Rectal smooth muscle tissue (tissue), 1 donor: ENCODE results near the gene TRABD.

Experiments used
- H3K27ac ChIP-seq: one replicate; pipeline ENCODE4 v1.7.0; 2013; ENCODE audit warnings: low read depth, low read length, inconsistent platforms
- H3K27me3 ChIP-seq: one replicate; pipeline ENCODE4 v1.7.0; 2013; ENCODE audit warnings: low read length; ENCODE audit not compliant: control insufficient read depth, insufficient read depth
- H3K36me3 ChIP-seq: one replicate; pipeline ENCODE4 v1.7.0; 2013; ENCODE audit warnings: low read length; ENCODE audit not compliant: control insufficient read depth, insufficient read depth
- H3K4me1 ChIP-seq: one replicate; pipeline ENCODE4 v1.7.0; 2013; ENCODE audit warnings: low read length; ENCODE audit not compliant: control insufficient read depth, insufficient read depth
- H3K4me3 ChIP-seq: one replicate; pipeline ENCODE4 v1.7.0; 2013; ENCODE audit warnings: low read length
- H3K9ac ChIP-seq: one replicate; pipeline ENCODE4 v1.7.0; 2013; ENCODE audit warnings: low read length

TRABD gene

DNA sequence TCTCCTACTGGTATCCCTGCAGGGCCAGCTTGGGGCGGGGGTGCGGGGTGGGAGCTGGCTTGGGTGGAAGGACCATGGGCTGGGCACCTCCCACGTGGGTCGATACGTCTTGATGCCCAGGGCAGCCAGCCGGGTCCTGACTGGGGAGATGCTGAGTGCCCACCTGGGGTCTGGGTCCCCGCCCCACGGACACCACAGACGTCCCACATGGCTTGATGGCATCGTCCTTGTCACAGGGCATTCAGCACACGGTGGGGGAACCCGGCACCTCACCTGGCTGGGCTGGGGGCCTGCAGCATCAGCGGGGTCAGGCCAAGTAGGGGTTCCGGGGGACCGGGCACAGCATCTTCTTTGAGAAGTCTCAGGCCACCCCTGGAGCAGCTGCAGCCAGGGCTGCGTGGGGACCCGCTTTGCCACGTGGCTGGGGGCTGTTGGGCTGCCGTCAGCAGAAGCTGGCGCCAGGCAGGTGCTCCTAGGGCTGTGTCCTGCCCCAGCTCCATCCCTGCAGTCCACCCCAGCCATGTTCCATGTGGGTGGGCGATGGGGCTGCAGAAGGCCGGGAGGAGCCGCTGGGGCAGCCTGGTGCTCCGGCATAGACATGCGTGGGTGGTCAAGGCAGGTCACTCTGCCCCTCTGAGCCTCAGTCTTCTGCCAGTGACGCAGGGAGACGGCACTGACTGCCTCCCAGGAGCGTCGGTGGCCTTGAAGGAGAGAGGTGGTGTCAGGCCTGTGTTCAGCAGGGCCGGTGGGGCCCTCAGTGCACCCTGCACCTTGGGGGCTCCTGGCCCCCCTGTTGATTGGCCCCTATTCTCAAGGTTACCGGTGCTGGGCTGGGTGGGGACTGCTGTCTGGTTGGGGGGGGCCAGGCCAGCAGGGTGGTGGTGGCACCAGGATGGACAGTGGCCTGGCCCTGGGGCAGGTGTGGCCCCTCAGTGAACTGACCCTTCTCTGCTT is 23.5 kb downstream of the TRABD start:
- H3K27ac ChIP-seq, result no peak overlapping the region
- no peak overlapping the region for H3K4me3 ChIP-seq
- no peak overlapping the region for H3K9ac ChIP-seq
- H3K4me1 ChIP-seq, result no peaks in the 10 kb centered on the region
- H3K36me3 ChIP-seq, result peaks cover 7% of the 10 kb centered on the region
- no peaks in the 10 kb centered on the region for H3K27me3 ChIP-seq

DNA sequence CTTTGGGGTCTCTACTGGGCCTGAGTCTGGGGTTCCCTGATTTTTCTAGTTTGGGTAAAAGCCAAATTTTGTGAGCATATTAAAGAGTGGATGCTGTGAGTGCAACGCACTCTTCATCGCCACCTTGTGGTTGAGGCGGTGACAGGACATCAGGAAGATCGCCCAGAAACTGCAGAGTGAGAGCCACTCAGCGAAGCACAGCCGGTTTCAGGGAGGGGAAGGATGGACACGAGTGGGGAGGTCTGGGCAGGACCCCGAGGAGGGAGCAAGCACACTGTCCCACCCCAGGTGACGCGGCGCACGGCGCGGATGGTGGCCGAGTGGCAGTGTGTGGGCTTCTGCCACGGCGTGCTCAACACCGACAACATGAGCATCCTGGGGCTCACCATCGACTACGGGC is 24.2 kb downstream of the TRABD start:
- Histone ChIP-seq H3K27me3 (no peaks in the 10 kb centered on the region), H3K27ac (no peak overlapping the region), H3K4me3 (no peak overlapping the region), H3K9ac (no peak overlapping the region), H3K4me1 (no peaks in the 10 kb centered on the region), H3K36me3 (peaks cover 10% of the 10 kb centered on the region)

DNA sequence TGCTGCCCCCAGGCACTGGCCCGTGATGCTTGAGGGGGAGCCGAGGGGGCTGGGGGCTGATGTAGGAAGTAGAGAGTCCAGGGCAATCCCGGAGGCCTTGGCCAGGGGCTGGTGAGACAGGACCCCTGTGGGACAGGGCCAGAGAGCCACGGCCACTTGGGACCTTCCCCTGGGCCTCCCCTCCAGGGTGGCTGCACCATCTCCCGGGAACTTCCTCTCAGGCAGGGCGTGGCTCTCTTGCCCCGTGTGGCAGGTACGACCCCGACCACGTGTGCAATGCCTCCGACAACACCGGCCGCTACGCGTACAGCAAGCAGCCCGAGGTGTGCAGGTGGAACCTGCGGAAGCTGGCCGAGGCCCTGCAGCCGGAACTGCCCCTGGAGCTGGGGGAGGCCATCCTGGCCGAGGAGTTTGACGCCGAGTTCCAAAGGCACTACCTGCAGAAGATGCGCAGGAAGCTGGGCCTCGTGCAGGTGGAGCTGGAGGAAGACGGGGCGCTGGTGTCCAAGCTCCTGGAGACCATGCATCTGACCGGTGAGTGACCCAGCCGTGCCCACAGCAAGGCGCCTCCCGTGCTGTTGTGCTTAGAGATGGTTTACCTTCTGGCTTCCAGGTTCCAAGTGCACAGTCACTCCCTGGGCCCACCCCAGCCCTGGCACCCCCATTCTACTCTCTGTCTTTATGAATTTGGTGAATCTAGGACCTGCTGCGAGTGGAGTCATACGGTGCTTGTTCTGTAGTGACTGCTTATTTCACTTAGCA is 24.8 kb downstream of the TRABD start:
- H3K27me3 ChIP-seq, result no peaks in the 10 kb centered on the region
- H3K4me3 ChIP-seq, result no peak overlapping the region
- H3K4me1 ChIP-seq, result no peaks in the 10 kb centered on the region
- no peak overlapping the region for H3K27ac ChIP-seq
- H3K9ac ChIP-seq, result no peak overlapping the region
- peaks cover 15% of the 10 kb centered on the region for H3K36me3 ChIP-seq

DNA sequence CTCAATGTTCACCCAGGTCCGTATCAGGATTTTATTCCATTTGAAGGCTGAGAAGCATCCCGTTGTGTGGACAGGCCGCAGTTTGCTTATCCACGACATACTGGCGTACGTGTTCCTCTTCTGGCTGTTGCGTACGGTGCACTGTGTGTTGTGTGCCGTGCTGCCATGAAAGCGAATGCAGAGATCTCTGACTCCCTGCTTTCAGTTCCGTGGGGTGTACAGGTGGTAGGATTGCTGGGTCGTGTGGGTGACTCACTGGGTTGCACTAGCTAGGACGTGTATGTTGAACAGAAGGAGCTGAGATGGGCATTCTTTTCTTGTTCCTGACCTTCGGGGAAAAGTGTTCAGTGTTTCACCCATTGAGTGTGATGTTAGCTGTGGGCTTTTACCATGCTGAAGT is 25.4 kb downstream of the TRABD start:
- no peaks in the 10 kb centered on the region for H3K27me3 ChIP-seq
- H3K27ac ChIP-seq, result no peak overlapping the region
- H3K9ac ChIP-seq, result no peak overlapping the region
- H3K4me1 ChIP-seq, result no peaks in the 10 kb centered on the region
- H3K36me3 ChIP-seq, result peaks cover 21% of the 10 kb centered on the region
- no peak overlapping the region for H3K4me3 ChIP-seq

DNA sequence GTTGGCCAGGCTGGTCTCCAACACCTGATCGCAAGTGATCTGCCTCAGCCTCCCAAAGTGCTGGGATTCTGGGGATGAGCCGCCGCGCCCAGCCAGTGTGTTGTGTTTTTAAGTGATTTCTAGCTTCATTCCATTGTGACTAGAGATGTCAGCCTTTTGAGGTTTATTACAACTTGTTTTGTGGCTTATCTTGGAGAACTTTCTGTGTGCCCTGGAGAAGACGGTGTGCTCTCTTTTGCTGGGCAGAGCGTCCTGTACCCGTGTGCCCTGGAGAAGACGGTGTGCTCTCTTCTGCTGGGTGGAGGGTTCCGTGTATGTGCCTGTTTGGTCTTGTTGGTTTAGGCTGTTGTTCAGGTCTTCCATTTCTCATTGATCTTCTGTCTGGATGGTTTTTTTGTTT is 27.6 kb downstream of the TRABD start:
- Histone ChIP-seq H3K4me3 (no peak overlapping the region), H3K36me3 (peaks cover 27% of the 10 kb centered on the region), H3K9ac (no peak overlapping the region), H3K27me3 (no peaks in the 10 kb centered on the region), H3K4me1 (no peaks in the 10 kb centered on the region), H3K27ac (no peak overlapping the region)

DNA sequence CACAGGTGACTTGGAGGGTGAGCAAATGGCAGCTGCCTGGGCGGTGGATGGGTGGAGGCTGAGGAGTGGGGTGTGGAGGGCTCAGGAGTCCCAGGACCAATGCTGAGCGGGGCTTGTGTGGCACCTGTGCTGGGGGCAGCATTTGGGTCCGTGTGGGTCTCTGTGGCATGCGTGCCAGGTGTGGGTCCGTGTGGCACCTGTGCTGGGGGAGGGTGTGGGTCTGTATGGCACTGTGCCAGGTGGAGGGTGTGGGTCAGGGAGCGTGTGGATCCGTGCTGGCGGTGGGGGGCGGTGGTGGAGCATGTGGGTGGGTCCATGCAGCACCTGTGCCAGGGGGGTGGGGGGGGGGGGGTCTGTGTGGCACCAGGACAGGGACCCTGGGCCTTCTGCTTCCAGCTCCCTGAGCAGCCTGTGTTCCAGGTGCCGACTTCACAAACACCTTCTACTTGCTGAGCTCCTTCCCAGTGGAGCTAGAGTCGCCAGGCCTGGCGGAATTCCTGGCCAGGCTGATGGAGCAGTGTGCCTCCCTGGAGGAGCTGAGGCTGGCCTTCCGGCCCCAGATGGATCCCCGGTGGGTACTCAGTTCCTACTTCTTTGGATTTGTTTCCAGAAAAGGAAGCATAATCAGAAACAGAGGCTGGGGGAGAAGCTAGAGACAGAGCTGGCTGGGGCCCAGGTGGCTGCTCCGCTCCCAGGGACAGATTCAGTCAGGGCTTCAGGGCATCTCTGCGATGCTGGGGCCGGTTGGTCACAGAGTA is 29.8 kb downstream of the TRABD start:
- Histone ChIP-seq H3K27ac (no peak overlapping the region), H3K9ac (no peak overlapping the region), H3K4me3 (no peak overlapping the region), H3K36me3 (peaks cover 37% of the 10 kb centered on the region), H3K4me1 (peaks cover 5% of the 10 kb centered on the region), H3K27me3 (no peaks in the 10 kb centered on the region)

DNA sequence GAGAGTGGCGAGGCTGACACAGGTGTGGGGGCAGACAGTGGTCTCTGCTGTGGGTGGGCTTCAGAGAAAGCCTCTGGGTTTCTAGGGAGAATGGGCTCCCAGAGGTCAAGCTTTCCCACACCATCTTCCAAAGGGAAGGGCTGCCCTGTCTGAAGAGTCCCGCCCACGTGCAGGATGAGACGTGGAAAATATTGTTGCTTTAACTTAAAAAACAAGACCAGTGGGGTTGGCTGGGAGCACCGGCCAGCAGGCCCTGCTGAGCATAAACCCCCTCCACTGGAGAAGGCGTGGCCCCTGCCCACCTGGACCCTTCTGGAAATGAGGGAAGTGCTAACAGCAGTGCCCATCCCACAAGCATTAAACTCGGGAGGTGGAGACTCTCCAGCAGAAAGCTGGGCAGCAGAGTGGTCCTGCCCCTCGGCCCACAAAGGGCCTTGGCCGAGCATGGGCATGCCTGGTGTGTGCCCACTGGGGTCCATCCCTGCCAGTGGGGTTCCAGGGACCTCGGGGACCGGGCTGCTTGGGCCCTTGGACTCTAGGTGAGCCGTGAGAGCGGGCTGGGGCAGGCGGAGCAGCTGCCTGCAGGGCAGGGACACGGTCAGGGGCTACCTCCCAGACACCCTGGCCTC is 30.5 kb downstream of the TRABD start:
- no peak overlapping the region for H3K27ac ChIP-seq

DNA sequence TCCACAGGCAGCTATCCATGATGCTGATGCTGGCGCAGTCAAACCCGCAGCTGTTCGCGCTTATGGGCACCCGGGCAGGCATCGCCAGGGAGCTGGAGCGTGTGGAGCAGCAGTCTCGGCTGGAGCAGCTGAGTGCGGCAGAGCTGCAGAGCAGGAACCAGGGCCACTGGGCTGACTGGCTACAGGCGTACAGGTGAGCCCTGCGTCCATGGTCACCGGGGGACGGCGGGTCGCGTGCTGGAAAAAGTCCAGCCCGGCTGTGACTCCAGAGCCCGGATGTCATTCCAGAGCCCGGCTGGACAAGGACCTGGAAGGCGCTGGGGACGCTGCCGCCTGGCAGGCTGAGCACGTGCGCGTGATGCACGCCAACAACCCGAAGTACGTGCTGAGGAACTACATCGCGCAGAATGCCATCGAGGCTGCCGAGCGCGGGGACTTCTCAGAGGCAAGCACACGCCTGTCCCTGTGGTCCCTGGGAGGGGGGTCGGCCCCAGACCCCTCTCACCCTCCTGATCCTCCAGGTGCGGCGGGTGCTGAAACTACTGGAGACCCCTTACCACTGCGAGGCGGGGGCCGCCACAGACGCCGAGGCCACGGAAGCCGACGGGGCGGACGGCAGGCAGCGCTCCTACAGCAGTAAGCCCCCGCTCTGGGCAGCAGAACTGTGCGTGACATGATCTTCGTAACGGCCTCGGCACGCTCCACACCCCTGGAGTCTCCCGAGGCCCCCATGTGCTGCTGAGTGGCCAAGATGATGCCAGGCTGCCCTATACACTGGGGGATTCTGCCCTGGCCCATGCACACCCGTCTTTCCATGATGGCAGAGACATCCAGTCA is 31.2 kb downstream of the TRABD start:
- H3K4me3 ChIP-seq, result no peak overlapping the region
- H3K4me1 ChIP-seq, result peaks cover 5% of the 10 kb centered on the region
- H3K27me3 ChIP-seq, result no peaks in the 10 kb centered on the region
- no peak overlapping the region for H3K9ac ChIP-seq
- no peak overlapping the region for H3K27ac ChIP-seq
- peaks cover 44% of the 10 kb centered on the region for H3K36me3 ChIP-seq

More for the DNA sequence above, 30.5 kb downstream of the TRABD start:
- peaks cover 5% of the 10 kb centered on the region for H3K4me1 ChIP-seq
- H3K36me3 ChIP-seq, result peaks cover 41% of the 10 kb centered on the region
- H3K27me3 ChIP-seq, result no peaks in the 10 kb centered on the region
- no peak overlapping the region for H3K9ac ChIP-seq
- H3K4me3 ChIP-seq, result no peak overlapping the region

DNA sequence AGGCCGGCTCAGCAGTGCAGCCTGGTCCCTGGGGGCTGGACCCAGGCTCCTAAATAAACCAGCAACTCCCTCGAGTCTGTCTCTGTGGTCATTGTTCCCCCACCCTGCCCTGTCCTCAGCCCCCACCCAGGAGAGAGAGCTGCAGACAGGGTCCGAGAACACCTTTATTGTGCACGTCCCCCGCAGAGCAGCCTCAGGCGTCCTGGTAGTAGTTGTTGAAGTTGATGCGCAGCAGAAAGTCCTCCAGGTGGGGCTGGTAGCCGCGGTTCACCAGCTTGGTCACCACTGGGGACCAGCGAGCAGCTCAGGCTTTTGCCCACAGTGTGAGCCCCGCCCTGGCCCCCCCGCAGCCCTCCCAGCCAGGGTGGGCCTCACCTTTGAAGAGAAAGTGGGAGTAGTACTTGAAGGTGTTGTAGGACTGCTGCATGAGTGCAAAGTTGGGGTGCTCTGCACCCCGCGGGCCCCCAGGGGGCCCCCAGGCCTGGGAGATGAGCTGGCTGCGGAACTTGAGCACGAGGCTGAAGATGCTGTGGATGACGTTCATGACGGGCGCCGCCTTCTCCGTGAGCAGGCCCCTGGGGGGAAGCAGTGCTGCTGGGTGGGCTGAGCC is 31.9 kb downstream of the TRABD start:
- no peaks in the 10 kb centered on the region for H3K27me3 ChIP-seq
- H3K36me3 ChIP-seq, result peaks cover 50% of the 10 kb centered on the region
- no peak overlapping the region for H3K9ac ChIP-seq
- H3K4me1 ChIP-seq, result peaks cover 5% of the 10 kb centered on the region
- H3K27ac ChIP-seq, result no peak overlapping the region
- H3K4me3 ChIP-seq, result no peak overlapping the region

DNA sequence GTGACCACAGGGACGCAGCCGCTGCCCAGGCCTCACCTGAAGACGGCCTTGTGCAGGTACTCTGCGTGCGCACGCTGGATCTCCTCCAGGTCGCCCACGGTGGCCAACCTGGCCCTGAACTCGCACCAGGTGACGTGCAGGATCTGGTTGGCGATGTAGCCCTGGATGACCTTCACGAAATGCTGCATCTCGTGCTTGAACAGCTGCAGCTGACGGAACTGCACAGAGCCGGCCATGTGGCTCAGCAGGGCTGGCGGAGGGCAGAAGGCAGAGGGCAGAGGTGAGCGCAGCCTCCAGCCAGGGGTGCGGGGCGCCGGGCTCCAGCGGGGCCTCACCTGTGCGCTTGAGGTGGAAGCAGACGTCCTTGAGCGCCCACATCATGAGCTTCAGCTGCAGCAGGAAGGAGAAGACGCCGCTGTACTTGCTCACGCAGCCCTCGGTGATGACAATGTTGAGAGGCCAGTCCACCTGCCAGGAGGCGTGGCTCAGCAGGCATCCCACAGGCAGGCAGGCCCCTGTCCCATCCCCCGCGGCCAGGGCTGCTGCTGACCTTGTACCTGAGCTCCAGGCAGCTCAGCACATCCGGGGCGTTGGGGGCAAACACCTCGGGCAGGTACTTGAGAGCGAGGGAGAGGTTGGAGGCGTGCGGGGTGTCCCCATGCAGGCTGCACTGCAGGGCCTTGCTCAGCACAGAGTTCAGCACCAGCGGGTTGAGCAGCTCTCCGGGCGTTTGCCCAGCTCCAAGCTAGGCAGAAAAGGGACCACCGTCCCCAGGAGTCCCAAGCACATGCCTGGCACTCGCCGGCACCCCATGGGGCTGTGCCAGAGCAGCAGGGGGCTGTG is 32.7 kb downstream of the TRABD start:
- Histone ChIP-seq H3K9ac (no peak overlapping the region), H3K27ac (no peak overlapping the region), H3K4me1 (peaks cover 5% of the 10 kb centered on the region), H3K36me3 (peaks cover 50% of the 10 kb centered on the region), H3K4me3 (no peak overlapping the region), H3K27me3 (no peaks in the 10 kb centered on the region)
